HT-29 (cell line): ENCODE results near the gene STK31. TPM values are rescaled to one million over a fixed set of nuclear protein-coding genes. Genes with fewer than 3 reads are reported as not detected.
"Not testable (repeated sequence)": the region's sequence is repeated elsewhere in the genome, so short reads cannot be mapped to it uniquely, and the experiment has no call there.

Source experiments
- DNase-seq: peaks from one replicate; pipeline ENCODE4 v3.0.0-alpha.2; 2015; ENCODE audit warnings: low spot score
- total RNA-seq: library from RNA; depleted of rRNA; stranded (reverse); fragments of >200 nt; shearing (Covaris generic); gene quantifications from 2 replicates; pipeline ENCODE4 v1.2.3, GENCODE V29; 2014

The STK31 gene
- total RNA-seq, 1 experiment from 2014 or later = 0.20 TPM

GRCh38 chr7:23712368-23713284, 2.6 kb downstream of the STK31 start:
- DNase-seq = peak; percentile 68

GRCh38 chr7:23713285-23714149, 3.5 kb downstream of the STK31 start:
- DNase-seq = no peak

- DNase-seq = no peak
Measured at GRCh38 chr7:23714150-23714464, 4.1 kb downstream of the STK31 start.

GRCh38 chr7:23714579-23714978, 4.6 kb downstream of the STK31 start:
- DNase-seq = no peak

- DNase-seq = no peak
Measured at GRCh38 chr7:23715099-23715498, 5.1 kb downstream of the STK31 start.

GRCh38 chr7:23717788-23718187, 7.8 kb downstream of the STK31 start:
- no peak for DNase-seq

- no peak for DNase-seq
Measured at GRCh38 chr7:23721456-23721855, 11.4 kb downstream of the STK31 start.

- DNase-seq = peak; percentile 40
Measured at GRCh38 chr7:23722587-23723216, 12.7 kb downstream of the STK31 start.

GRCh38 chr7:23724113-23724512, 14.1 kb downstream of the STK31 start:
- not testable (repeated sequence) for DNase-seq

GRCh38 chr7:23742051-23742450, 32.0 kb downstream of the STK31 start:
- no peak for DNase-seq

- no peak for DNase-seq
Measured at GRCh38 chr7:23743226-23743625, 33.2 kb downstream of the STK31 start.

- DNase-seq = no peak
Measured at GRCh38 chr7:23746629-23747028, 36.6 kb downstream of the STK31 start.

- no peak for DNase-seq
Measured at GRCh38 chr7:23751852-23752251, 41.8 kb downstream of the STK31 start.

- not testable (repeated sequence) for DNase-seq
Measured at GRCh38 chr7:23758839-23759238, 48.8 kb downstream of the STK31 start.

- DNase-seq = peak; percentile 87
Measured at GRCh38 chr7:23759671-23760391, 49.8 kb downstream of the STK31 start.

- peak; percentile 9 for DNase-seq
Measured at GRCh38 chr7:23765943-23766342, 55.9 kb downstream of the STK31 start.

GRCh38 chr7:23767514-23767913, 57.5 kb downstream of the STK31 start:
- DNase-seq = no peak

- no peak for DNase-seq
Measured at GRCh38 chr7:23768022-23768421, 58.0 kb downstream of the STK31 start.

- DNase-seq = not testable (repeated sequence)
Measured at GRCh38 chr7:23779185-23779800, 69.3 kb downstream of the STK31 start.

- DNase-seq = no peak
Measured at GRCh38 chr7:23783115-23783514, 73.1 kb downstream of the STK31 start.

- no peak for DNase-seq
Measured at GRCh38 chr7:23787272-23787671, 77.3 kb downstream of the STK31 start.
